GM19240 (cell line): ENCODE results near the gene SCAMP2.

ENCODE experiments used
- DNase-seq: peaks from one replicate; pipeline ENCODE4 v3.0.0; 2011; ENCODE audit warnings: low spot score; ENCODE audit not compliant: insufficient read length

Gene SCAMP2

DNA sequence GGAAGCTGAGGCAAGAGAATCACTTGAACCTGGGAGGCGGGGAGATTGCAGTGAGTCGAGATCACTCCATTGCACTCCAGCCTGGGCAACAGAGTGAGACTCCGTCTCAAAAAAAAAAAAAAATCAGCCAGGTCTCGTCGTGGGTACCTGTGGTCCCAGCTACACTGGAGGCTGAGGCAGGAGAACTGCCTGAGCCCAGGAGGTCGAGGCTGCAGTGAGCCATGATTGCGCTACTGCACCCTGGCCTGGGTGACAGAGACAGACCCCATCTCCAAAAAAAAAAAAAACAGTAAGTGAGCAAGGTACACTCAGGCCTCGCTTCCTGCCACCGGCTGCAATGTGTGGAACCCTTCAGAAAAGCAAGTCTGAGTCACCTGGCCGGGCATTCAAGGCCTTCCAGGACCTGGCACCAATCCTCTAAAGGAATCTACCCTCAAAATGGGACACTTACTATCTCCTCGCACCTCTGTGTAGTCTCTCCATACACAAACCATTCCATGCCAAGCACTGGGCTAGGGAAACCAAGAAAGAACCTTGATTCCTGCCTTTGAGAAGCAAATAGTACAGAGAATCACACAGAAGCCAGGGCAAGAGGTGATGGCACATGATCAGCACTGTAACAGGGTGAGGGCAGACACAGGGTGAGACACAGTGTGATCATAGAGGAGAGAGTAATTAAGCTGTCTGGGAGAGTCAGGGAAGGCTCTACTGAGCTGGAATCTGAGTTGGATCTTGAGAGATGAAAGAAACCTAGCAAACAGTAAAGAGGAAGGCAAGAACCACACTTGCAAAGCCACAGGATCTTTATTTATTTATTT lies 9.7 kb downstream of the SCAMP2 start:
- DNase-seq: no peak

DNA sequence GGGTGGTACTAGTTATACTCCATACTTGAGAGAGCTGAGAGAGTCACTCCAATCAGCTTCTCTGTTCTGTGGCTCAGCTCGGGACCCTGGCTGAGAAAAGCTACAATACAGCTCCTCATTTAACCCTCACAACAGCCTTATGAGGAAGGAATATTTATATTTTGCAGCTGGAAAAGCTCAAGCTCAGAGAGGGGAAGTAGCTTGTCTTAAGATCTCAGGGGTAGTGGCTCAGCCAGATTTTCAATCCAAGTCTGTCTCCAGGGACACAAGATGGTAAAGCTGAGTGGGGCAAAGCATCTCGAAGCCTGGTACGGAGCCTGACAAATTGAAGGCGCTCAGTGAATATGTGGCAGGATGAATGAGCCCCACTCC lies 14.8 kb downstream of the SCAMP2 start:
- DNase-seq: no peak

DNA sequence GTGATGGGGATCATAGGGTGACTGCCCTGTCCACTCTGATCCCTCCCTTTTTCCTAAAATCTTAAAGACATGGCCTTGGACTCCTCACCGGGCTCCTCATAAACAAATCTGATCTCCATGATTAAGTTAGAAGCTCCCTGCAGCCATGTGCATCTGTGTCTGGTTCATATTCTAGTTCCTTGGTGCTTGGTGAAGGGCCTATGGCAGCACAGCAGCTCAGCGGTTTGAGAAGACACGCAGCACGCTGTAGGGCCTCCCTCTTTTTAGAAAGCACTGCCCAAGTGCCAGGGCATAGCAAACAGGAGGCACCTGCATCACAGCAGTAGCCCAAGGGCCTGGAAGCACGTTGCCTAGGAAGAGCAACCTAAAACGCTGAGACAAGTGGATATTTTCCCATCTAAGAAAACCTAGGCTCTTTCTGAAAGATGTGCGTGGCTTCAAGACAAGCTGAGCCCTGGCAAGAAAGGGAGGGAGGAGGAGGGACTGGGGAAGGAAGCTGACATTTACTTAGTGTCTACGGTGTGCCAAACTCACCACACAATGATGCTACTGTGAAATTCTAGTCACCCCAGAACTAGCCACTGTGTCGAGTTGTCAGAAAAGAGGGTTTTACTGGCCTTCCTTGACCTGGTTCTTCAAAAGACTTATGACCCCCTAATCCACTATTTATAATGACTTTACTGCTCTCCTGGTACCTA lies 15.3 kb downstream of the SCAMP2 start:
- no peak for DNase-seq

DNA sequence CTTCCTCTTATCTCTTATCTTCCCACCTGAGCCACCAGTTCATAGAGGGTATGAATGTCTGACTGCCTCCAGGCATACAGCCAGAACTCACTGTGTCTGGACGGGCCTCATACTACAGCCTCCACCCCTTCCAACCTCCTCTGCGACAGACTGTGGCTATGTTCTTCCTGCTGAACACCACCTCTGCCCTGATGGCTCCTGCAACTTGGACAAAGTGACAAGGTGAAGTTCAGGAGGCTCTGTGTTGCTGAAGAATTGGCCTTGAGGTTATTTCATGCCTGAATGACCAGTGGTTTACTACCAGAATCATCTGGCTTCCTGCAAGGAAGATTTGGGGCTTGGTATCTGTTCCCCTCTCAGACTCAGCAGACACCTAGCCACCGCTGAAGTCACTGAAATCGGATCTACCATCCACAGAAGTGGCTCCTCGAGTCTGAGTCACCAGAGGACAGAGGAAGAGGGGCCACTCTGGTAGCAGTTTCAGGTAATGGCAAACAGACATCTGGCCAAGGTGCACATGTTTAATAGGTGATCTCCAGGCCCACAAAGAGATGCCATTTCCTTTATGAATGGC lies 16.0 kb downstream of the SCAMP2 start:
- DNase-seq: peak; percentile 67

DNA sequence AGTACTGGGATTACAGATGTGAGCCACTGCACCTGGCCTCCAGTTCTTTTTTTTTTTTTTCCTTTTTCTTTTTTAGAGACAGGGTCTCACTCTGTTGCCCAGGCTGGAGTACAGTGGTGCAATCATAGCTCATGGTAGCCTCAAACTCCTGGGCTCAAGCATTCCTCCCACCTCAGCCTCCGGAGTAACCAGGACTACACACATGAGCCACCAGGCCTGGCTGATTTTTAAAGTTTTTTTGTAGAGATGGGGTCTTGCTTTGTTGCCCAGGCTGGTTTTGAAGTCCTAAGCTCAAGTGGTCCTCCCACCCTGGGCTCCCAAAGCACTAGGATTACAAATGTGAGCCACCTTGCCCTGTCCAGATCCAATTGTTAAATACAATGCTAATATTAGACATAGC lies 16.6 kb downstream of the SCAMP2 start:
- no peak for DNase-seq

DNA sequence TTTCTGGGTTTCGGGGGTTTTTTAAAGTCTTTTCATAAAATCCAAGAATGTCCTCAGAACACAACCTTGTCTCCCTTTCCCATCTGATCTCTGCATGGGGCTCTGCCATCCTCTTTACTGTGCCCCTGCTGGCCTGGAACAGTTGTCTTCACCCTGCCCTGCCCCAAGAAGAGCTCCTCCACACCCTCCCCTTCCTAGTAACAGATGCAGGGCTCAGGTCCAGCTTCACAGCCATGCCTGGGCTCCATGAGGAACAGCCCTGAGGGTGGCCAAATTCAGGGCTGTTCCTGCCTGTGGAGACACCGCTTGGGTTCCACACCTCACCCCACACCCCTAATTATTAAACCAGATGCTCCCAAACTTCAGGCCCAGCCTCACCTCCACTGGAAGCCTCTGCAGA lies 17.3 kb downstream of the SCAMP2 start:
- no peak for DNase-seq

DNA sequence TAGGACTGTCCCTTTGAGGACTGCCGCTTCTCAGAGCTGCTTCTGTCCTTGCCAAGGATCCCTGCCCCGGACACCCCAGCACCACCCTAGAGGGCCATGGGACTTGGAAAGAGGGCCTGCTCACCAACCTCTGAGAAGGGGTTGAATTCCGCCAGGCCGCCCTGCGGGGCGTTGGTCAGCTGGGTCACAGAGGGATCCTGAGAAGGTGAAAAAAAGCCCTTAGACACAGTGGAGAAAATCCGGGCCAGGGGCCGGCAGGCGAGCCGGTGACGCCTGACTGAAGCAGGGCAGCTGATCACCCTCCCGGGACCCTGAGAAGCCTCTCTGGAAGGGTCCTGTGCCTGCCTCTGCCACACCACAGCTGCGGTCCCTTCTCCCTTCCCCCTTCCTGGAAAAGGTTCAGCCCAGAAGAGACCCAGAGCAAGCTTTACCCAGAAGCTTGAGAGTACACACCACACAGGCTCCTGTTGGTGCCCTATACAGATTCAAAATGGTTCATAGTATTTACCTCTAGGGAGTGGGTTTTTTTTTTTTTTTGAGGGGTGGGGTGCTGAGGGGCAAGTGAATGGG lies 18.6 kb downstream of the SCAMP2 start:
- DNase-seq: no peak

DNA sequence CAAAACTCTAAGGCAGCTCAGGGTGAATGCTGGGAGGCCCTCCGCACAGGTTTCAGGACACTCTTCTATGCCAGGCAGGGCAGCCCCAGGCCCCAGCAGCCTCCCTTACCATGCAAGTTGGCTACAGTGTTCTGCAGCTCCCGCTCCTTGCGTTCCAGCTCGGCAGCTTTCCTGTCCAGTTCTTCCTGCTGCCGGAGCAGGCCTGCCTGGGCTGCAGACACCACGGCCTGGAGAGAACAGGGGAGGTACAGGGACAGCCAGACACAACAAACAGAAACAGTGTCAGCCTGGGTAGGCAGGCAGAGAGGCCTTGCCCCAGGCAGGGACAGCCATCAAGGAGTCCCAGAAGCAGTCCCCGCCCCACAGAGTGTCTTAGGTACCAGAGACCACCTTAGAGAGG lies 21.2 kb downstream of the SCAMP2 start:
- no peak for DNase-seq

DNA sequence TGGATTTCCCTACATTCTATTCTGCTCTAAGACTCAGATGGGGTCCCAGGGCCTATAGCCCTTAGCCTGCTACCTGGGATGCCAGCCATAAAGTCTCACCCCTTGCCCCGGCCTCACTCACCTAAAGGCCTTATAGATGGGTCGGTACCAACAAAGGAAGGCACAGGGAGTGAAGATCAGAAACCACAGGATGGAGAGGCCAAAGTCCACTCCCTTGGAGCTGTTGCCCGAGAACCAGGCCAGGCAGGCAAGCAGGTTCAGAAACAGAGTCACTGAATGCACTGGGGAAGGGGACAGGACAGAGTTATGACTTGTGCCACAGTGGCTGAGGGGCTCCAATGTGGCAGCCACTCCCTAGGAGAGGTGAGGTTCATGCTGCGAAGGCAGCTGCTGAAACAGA lies 22.8 kb downstream of the SCAMP2 start:
- DNase-seq: no peak

DNA sequence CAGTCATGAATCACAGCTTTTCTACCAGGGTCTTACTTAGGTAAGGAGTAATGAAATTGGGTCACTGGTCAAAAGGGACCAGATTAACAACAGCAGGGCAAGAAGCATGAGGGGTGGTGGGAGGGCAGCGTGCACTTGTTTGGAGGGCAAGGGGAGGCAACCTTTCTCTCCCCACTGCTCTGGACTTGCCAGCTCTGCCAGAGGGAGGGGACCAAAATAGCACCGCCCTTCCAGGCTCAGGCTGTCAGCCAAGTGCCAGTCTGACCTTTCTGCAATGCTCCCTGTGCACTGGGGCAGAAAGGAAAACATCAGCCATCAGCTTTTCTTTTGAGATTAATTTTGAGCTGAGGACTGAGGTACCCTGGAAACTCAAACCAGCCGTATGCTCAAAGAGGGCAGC lies 25.7 kb downstream of the SCAMP2 start:
- DNase-seq: no peak

DNA sequence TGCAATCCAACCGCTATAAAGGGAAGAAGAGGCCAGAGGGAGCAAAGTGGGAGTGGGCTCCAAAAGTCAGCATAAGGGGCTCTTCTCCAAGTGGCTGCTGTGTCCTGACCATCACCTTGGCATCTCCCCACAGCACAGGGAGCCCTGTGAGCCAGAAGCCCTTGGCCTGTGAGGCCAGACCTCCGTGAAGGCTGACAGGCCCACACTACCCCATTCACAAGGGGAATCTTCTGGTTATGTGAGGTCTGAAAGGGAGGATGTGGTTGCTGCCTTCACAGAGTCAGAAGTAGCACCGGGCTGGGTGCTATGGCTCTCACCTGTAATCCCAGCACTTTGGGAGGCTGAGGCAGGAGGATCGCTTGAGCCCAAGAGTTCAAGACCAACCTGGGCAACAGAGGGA lies 27.6 kb downstream of the SCAMP2 start:
- no peak for DNase-seq

DNA sequence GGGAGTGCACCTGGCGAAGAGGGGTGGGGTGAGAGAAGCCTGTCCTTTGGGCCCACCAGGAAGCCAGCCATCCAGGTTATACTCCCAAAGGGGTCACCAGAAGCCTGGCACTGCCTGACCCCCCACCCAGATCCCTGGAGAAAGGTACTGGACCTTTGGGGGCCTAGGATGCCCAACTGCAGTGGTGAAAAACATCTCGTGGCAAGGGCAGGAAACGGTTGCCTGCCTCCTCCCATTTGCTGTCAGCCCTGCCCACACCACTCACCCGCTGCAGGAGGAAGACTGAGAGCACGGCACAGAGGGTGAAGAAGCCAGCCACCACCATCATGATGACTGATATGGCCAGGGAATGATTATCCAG lies 28.0 kb downstream of the SCAMP2 start:
- no peak for DNase-seq

DNA sequence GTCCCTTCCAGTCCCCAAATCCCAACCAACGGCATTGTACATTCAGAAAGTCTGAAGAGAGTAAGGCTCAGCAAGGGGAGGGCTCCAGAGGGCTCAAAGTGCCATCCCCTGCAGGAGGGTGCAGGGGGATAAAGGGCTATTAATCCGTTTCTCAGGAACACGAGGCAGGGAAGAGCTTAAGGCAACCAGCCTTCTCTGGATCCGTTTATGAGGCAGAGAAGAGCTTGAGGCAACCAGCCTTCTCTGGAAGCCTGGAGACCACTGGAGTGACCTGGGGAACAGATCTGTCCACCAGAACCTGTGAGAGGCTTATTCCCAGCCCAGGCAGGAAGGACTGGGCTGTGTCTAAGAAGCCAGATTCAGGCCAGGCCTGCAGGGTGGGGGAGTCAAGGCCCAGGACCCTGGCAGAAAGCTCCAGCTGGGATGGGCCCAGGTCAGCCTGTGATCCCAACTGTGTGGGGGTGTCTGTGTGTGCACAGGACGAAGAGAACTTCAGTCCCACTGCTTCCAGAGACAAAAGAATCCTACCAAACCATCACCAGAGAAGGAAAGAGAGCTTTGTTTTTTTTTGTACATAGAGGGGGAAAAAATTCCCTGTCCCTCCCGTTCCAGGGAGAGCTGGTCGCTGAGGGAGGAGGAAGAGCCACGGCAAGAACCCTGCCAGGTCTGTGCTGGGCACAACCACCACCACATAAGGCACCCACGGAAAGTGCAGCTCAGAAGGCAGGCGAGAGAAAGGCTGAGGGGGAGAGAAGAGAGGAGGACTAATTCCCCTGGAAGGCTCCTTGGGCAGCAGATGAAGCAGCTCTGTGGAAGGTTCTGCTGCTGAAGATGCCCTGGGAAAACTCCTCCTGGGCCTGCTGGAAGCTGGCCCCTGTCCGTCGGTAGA lies 28.6 kb downstream of the SCAMP2 start:
- DNase-seq: peak; percentile 1

DNA sequence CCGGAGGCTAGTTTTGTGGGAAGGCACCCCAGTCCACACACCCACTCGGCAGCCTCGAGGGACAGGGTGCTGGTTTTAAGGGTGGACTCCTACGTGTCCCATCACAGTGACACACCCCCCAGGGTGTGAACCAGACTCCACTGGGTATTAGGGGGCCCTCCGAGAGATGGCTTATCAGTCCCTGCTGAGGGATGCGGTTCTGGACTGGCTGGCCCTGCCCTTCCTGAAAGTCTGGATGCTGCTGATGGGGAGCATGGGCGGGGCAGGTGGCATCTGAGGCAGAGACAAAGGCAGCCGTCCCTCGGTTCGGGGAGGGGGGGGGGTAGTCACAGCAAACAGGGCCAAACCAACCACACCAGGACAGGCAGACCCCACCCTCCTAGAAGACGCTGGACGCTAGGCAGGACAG lies 29.3 kb downstream of the SCAMP2 start:
- DNase-seq: peak; percentile 2

DNA sequence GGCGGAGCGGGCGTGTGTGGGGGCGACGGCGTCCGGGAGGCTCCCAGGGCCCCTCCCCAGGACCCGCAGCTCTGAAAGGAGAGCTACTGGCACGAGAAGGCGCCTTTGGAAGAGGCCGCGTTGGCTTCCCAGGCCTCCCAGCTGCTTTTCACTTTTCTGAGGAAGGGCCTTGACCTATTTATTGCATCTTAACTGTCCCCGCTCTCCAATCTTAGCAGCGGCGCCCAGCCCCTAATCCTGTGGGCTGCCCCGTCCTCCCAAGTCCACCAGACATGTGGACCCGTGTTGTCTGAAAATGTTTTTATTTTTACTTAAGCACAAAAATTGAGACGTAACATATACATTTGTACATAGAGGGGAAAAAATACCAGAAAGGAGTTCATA lies 29.7 kb downstream of the SCAMP2 start:
- DNase-seq: no peak

DNA sequence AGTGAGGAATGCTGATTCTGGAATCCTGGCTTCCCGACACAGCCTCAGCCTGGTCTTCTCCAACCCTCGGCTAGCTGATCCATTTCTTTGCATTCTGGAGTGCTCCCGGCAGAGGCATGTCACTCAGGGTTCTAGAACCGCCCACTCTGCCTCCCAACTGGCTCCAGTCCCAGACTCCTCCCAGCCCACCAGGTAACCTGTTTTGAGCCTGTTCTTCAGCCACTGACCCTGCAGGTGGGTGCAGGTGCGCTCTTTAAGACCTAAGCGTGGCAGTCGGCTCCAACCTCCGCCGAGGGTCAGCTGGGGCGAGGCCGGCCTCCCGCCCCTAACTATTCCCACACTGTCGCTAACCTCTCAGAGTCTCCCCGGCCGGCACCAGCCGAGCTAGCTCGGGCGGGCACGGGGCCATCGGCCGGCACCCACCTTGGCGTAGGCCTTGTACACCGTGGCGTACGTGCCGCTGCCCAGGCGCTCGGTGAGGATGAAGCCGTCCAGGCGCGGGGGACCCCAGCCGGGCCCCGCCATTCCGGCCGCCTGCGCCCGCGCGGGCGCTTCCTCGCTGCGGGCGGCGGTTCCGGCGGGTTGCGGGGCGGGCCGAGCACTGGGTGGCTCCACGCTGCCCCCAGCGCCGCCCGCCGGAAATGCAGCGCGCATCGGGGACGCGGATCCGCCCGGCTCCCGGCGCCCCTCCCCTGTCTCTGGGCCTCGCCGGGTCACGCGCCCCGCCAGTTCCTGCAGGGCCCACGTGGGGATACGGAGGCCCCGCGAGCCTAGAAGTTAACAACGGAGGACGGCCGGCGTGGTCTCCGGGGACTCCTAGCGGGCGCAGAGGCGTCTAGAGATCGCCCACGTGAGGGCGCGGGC lies 30.4 kb downstream of the SCAMP2 start, which contains the start of gene ULK3:
Gene ULK3 (minus strand): TSS at position 576 of the 864 bp plus-strand sequence. CDS start 51 bp downstream, at position 525.
- DNase-seq: peak; percentile 93

DNA sequence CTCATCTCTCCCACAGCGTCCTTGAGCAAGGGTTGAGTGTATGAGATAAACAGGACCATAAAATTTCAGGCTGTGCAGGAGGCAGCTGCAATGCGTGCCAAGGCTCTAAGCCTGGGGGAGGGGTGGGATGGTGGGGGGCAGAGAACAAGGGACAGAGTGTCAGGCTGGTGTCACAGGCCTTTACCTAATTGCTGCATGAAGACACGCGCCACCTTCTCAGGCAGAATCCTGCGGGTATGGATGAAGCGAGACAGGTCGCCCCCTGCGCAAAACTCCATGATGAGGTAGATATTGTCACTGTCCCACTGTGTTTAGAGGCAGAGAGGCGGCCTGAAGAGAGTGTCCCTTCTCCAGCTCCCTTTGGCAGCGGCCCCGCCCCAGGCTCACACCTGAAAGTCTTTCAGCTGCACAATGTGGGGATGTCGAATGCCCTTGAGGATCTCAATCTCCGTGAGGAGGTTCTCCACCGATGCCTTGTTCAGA lies 31.2 kb downstream of the SCAMP2 start:
- DNase-seq: no peak

DNA sequence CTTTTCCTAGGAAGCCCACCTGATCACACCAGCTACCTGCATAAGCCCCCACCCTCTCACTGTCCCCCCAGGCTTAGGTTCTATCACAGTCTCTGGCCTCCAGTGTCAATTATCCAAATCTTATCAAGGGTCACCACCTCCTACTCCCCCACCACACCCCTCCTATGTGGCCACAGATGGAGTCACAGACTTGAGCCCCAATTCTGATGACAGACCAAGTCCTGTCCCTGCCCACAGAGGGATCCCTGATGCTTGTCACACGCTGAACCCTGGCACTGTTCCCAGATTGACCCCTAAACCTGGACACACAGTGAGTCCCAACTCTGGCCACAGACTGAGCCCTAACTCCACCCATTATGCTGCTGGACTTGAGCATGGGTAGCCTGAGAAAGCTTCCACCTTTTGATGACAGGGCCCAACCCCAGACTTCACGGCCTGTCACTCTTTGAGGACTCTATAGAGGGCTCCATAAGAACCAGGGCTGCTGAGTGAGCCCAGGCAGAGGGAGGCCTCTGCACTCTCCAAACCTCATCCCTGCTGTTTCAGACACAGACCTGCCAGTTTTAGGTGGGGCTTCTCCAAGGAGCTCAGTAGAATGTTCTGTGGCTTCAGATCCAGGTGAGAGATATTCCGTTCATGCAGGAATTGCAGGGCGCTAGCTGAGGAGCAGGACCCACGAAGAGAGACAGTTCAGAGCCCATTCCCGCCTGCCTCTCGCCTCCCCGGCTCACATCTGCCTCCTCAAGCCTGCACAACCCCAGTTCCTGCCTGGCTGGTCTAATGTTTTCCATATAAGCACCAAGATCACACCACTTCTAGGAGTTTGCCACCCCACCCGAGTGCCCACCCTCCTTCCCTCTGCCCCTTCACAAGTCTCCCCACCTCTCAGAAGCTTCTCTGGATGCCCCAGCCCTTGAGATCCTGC lies 32.1 kb downstream of the SCAMP2 start:
- DNase-seq: peak; percentile 0
